ENCODE measurements around the gene NABP1.

Gene NABP1

DNA sequence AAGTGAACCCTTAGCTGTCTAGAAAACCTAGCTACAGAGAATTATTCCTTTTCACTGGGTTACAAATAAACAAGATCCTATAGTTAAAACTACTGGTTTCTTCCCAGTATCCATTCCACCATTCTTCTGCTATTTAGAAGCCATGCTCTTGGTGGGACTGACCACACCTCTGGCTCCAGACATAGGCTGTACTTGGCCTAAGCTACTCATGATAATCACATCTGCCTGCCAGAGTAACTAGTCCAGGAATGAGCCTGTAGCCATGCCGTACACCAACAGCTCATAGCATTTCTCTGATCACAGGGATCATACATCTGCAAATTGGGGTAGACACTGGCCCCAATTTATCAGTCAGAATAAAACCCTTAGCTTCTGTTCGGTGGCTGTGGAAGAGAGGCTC lies 33.7 kb downstream of the NABP1 start:
- Histone ChIP-seq H3K27ac (replicated peaks) (no peak overlapping the region), H3K4me3 (replicated peaks; ENCODE audit: insufficient read depth, low read length) (no peak overlapping the region), H3K27me3 (ENCODE audit: insufficient read depth, poor library complexity, severe bottlenecking) (no peaks in the 10 kb centered on the region)
- TF ChIP-seq SPI1 (IDR thresholded peaks at IDR 0.05; ENCODE audit: borderline replicate concordance, low read depth) (no peak), GABPA (IDR thresholded peaks at IDR 0.05; ENCODE audit: low read depth) (no peak), POLR2AphosphoS5 (IDR thresholded peaks at IDR 0.05; ENCODE audit: low read depth) (no peak)
- TF ChIP-seq, protein P1, sequence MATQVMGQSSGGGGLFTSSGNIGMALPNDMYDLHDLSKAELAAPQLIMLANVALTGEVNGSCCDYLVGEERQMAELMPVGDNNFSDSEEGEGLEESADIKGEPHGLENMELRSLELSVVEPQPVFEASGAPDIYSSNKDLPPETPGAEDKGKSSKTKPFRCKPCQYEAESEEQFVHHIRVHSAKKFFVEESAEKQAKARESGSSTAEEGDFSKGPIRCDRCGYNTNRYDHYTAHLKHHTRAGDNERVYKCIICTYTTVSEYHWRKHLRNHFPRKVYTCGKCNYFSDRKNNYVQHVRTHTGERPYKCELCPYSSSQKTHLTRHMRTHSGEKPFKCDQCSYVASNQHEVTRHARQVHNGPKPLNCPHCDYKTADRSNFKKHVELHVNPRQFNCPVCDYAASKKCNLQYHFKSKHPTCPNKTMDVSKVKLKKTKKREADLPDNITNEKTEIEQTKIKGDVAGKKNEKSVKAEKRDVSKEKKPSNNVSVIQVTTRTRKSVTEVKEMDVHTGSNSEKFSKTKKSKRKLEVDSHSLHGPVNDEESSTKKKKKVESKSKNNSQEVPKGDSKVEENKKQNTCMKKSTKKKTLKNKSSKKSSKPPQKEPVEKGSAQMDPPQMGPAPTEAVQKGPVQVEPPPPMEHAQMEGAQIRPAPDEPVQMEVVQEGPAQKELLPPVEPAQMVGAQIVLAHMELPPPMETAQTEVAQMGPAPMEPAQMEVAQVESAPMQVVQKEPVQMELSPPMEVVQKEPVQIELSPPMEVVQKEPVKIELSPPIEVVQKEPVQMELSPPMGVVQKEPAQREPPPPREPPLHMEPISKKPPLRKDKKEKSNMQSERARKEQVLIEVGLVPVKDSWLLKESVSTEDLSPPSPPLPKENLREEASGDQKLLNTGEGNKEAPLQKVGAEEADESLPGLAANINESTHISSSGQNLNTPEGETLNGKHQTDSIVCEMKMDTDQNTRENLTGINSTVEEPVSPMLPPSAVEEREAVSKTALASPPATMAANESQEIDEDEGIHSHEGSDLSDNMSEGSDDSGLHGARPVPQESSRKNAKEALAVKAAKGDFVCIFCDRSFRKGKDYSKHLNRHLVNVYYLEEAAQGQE (IDR thresholded peaks at IDR 0.05; ENCODE audit: insufficient replicate concordance, low read depth), result no peak
- TF ChIP-seq, protein P2, sequence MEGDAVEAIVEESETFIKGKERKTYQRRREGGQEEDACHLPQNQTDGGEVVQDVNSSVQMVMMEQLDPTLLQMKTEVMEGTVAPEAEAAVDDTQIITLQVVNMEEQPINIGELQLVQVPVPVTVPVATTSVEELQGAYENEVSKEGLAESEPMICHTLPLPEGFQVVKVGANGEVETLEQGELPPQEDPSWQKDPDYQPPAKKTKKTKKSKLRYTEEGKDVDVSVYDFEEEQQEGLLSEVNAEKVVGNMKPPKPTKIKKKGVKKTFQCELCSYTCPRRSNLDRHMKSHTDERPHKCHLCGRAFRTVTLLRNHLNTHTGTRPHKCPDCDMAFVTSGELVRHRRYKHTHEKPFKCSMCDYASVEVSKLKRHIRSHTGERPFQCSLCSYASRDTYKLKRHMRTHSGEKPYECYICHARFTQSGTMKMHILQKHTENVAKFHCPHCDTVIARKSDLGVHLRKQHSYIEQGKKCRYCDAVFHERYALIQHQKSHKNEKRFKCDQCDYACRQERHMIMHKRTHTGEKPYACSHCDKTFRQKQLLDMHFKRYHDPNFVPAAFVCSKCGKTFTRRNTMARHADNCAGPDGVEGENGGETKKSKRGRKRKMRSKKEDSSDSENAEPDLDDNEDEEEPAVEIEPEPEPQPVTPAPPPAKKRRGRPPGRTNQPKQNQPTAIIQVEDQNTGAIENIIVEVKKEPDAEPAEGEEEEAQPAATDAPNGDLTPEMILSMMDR (IDR thresholded peaks at IDR 0.05; ENCODE audit: insufficient read depth, low read length), result no peak
- no peak for DNase-seq (ENCODE audit: low read depth in 1 of 2, low spot score in 1 of 2)

DNA sequence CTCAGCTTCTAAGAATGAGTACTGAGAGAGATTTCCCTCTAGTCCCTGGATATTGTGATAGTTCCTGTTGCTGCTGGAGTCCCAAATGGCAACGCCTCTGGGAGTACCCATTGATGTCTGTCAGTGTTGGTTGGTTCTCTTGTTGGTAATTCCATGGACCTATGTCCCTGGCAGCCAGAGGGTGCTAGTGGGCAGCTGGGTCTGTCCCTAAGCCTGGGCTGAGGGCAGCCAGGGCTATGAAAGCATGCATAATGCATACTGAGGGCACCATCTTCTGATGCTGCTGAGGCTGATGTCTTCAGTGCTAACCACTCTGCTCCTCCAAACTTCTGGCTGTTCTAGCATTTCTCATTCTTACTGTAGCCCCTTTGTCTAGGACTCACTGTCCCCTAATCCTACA lies 35.9 kb downstream of the NABP1 start:
- TF ChIP-seq GABPA (IDR thresholded peaks at IDR 0.05; ENCODE audit: low read depth) (no peak), SPI1 (IDR thresholded peaks at IDR 0.05; ENCODE audit: borderline replicate concordance, low read depth) (no peak), POLR2AphosphoS5 (IDR thresholded peaks at IDR 0.05; ENCODE audit: low read depth) (no peak)
- TF ChIP-seq, protein P2 (IDR thresholded peaks at IDR 0.05; ENCODE audit: insufficient read depth, low read length), result no peak
- TF ChIP-seq, protein P1 (IDR thresholded peaks at IDR 0.05; ENCODE audit: insufficient replicate concordance, low read depth), result no peak
- no peak overlapping the region for H3K27ac ChIP-seq (replicated peaks)
- DNase-seq (ENCODE audit: low read depth in 1 of 2, low spot score in 1 of 2), result peak in 1 of 2 experiments; percentile 8
- no peaks in the 10 kb centered on the region for H3K27me3 ChIP-seq (ENCODE audit: insufficient read depth, poor library complexity, severe bottlenecking)
- no peak overlapping the region for H3K4me3 ChIP-seq (replicated peaks; ENCODE audit: insufficient read depth, low read length)

DNA sequence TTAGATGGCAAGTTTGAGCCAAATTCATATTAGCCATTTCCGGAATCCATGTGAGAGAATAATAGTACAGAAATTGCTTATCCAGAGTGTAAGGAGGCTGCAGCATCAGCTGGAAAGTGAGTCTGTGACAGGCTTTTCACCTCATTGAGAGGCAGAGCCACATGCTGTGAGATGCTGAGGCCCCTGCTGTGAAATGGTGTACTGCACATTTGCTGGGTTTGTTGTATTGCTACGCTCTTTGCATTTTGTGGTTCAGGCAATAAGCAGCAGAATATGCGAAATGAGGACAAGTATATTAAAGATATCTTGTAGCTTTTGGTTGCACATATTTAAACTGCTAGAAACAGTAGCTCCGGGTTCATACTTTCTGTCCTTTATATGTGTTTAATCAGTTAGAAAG lies 37.0 kb downstream of the NABP1 start:
- TF ChIP-seq POLR2AphosphoS5 (IDR thresholded peaks at IDR 0.05; ENCODE audit: low read depth) (no peak), GABPA (IDR thresholded peaks at IDR 0.05; ENCODE audit: low read depth) (no peak), SPI1 (IDR thresholded peaks at IDR 0.05; ENCODE audit: borderline replicate concordance, low read depth) (no peak)
- TF ChIP-seq, protein P1 (IDR thresholded peaks at IDR 0.05; ENCODE audit: insufficient replicate concordance, low read depth), result no peak
- TF ChIP-seq, protein P2 (IDR thresholded peaks at IDR 0.05; ENCODE audit: insufficient read depth, low read length), result no peak
- DNase-seq (ENCODE audit: low read depth in 1 of 2, low spot score in 1 of 2), result no peak

More for the DNA sequence above, 37.0 kb downstream of the NABP1 start:
- Histone ChIP-seq H3K27ac (replicated peaks) (no peak overlapping the region), H3K27me3 (ENCODE audit: insufficient read depth, poor library complexity, severe bottlenecking) (no peaks in the 10 kb centered on the region), H3K4me3 (replicated peaks; ENCODE audit: insufficient read depth, low read length) (no peak overlapping the region)
